IMR-90 (cell line): ENCODE data around the gene JAKMIP2. TPM values are rescaled to one million over a fixed set of nuclear protein-coding genes. Genes with fewer than 3 reads are reported as not detected.

Experiments used
- ATAC-seq: fragments of 200-7000 bp; cut with Tn5 transposase; 2 replicates; pipeline ENCODE4 v1.9.1; 2020; ENCODE audit warnings: low read depth, mild to moderate bottlenecking, moderate library complexity
- BruUV-seq: library from RNA; stranded (reverse); fragments of 400-500 nt; replicated peaks from 2 replicates; lab custom pipeline; 2021; lab: Mats Ljungman, UMichigan
- CTCF ChIA-PET: fragments of 300-600 bp; formaldehyde crosslinking; extraction: SDS; loops from one replicate; lab custom pipeline; 2021; ENCODE audit warnings: antibody characterized with exemption; lab: Yijun Ruan, JAX
- POLR2A ChIA-PET: fragments of 300-600 bp; sonication (Branson Sonifier 250); formaldehyde crosslinking; loops from one replicate; lab custom pipeline; 2022; ENCODE audit warnings: antibody characterized with exemption; ENCODE audit not compliant: unreplicated experiment; lab: Charles Lee
- DNase-seq: peaks from one replicate; pipeline ENCODE4 v3.0.0; 2013
- H2AFZ ChIP-seq: replicated peaks from 2 replicates; pipeline ENCODE3; 2013; ENCODE audit warnings: low read length, mild to moderate bottlenecking; ENCODE audit not compliant: poor library complexity
- H2AK5ac ChIP-seq: 2 replicates; pipeline ENCODE4 v1.6.1; 2013; ENCODE audit warnings: low read depth, low read length, inconsistent platforms
- H2AK9ac ChIP-seq: replicated peaks from 2 replicates; pipeline ENCODE3; 2013; ENCODE audit warnings: mild to moderate bottlenecking, low read depth, low read length, moderate library complexity; ENCODE audit not compliant: poor library complexity
- H2BK120ac ChIP-seq: 2 replicates; pipeline ENCODE4 v1.6.1; 2013; ENCODE audit warnings: low read depth, low read length, inconsistent platforms
- H2BK15ac ChIP-seq: 3 replicates; pipeline ENCODE4 v1.6.1; 2013; ENCODE audit warnings: low read depth, low read length, inconsistent platforms
- H2BK20ac ChIP-seq: 2 replicates; pipeline ENCODE4 v1.6.1; 2013; ENCODE audit warnings: low read depth, mild to moderate bottlenecking, inconsistent platforms, low read length, moderate library complexity
- H2BK5ac ChIP-seq: 2 replicates; pipeline ENCODE4 v1.6.1; 2013; ENCODE audit warnings: mild to moderate bottlenecking, low read depth, low read length, inconsistent platforms; ENCODE audit not compliant: poor library complexity, severe bottlenecking
- H3K14ac ChIP-seq: replicated peaks from 2 replicates; pipeline ENCODE4 v1.6.1; 2013; ENCODE audit warnings: low read depth, low read length, inconsistent platforms
- H3K18ac ChIP-seq: 2 replicates; pipeline ENCODE4 v1.6.1; 2013; ENCODE audit warnings: low read depth, low read length, control low read depth
- H3K23ac ChIP-seq: 2 replicates; pipeline ENCODE4 v1.6.1; 2013; ENCODE audit warnings: low read depth, low read length, inconsistent platforms
- H3K27ac ChIP-seq: 2 replicates; pipeline ENCODE4 v1.5.1; 2013; ENCODE audit warnings: mild to moderate bottlenecking, control low read depth, low read length; ENCODE audit not compliant: insufficient read depth
- H3K27me3 ChIP-seq: 2 replicates; pipeline ENCODE4 v1.6.1; 2013; ENCODE audit warnings: low read length; ENCODE audit not compliant: control insufficient read depth, insufficient read depth
- H3K36me3 ChIP-seq: 2 replicates; pipeline ENCODE4 v1.6.1; 2013; ENCODE audit warnings: low read length, mixed read lengths; ENCODE audit not compliant: control insufficient read depth, insufficient read depth
- H3K4ac ChIP-seq: 2 replicates; pipeline ENCODE4 v1.6.1; 2013; ENCODE audit warnings: low read depth, low read length, inconsistent platforms
- H3K4me1 ChIP-seq: 2 replicates; pipeline ENCODE4 v1.6.1; 2013; ENCODE audit warnings: low read length, mixed read lengths; ENCODE audit not compliant: control insufficient read depth, insufficient read depth
- H3K4me2 ChIP-seq: 2 replicates; pipeline ENCODE4 v1.6.1; 2013; ENCODE audit warnings: low read depth, mild to moderate bottlenecking, control low read depth, low read length, moderate library complexity
- H3K4me3 ChIP-seq: 2 replicates; pipeline ENCODE4 v1.5.1; 2013; ENCODE audit warnings: low read depth, mild to moderate bottlenecking, control low read depth, low read length, moderate library complexity; ENCODE audit not compliant: insufficient read depth
- H3K56ac ChIP-seq: 2 replicates; pipeline ENCODE4 v1.6.1; 2013; ENCODE audit warnings: low read length, inconsistent platforms; ENCODE audit not compliant: insufficient read depth; ENCODE audit errors: extremely low read depth
- H3K79me1 ChIP-seq, 2 experiments: 2 replicates each; pipeline ENCODE4 v1.6.1; 2013; ENCODE audit warnings: low read length in 2 of 2, inconsistent platforms in 1 of 2, low read depth in 1 of 2
- H3K9ac ChIP-seq: 2 replicates; pipeline ENCODE4 v1.6.1; 2013; ENCODE audit warnings: low read depth, low read length, control low read depth
- H3K9me1 ChIP-seq: 2 replicates; pipeline ENCODE4 v1.6.1; 2013; ENCODE audit warnings: low read length, inconsistent platforms; ENCODE audit not compliant: insufficient read depth
- H3K9me3 ChIP-seq: 2 replicates; pipeline ENCODE4 v1.6.1; 2013; ENCODE audit warnings: low read length; ENCODE audit not compliant: control insufficient read depth, insufficient read depth
- H4K20me1 ChIP-seq: 2 replicates; pipeline ENCODE4 v1.6.1; 2013; ENCODE audit warnings: low read length, inconsistent platforms; ENCODE audit not compliant: insufficient read depth
- H4K5ac ChIP-seq: 2 replicates; pipeline ENCODE4 v1.6.1; 2013; ENCODE audit warnings: mild to moderate bottlenecking, low read depth, low read length, control low read depth
- H4K8ac ChIP-seq, 2 experiments: 2 replicates each; pipeline ENCODE4 v1.6.1; 2013; ENCODE audit warnings: low read depth in 2 of 2, low read length in 2 of 2, control low read depth in 1 of 2, inconsistent platforms in 1 of 2
- H4K91ac ChIP-seq: 2 replicates; pipeline ENCODE4 v1.6.1; 2013; ENCODE audit warnings: low read depth, low read length, inconsistent platforms; ENCODE audit not compliant: insufficient read depth
- CHD1 ChIP-seq: IDR thresholded peaks from 2 replicates; pipeline ENCODE4 v1.6.1; 2012; ENCODE audit warnings: low read depth, low read length, improper control_type of control experiment
- FOS ChIP-seq: fragments of 150-350 bp; IDR thresholded peaks from 2 replicates; pipeline ENCODE4 v1.6.1; 2016; ENCODE audit warnings: low read depth, low read length
- MXI1 ChIP-seq: IDR thresholded peaks from 2 replicates; pipeline ENCODE4 v1.6.1; 2012; ENCODE audit warnings: low read depth, mild to moderate bottlenecking, low read length, moderate library complexity, borderline replicate concordance
- NFE2L2 ChIP-seq: fragments of 150-350 bp; IDR thresholded peaks from 2 replicates; pipeline ENCODE4 v1.6.1; 2016; ENCODE audit warnings: low read depth, mild to moderate bottlenecking, low read length
- POLR2A ChIP-seq: IDR thresholded peaks from 2 replicates; pipeline ENCODE4 v1.6.1; 2012; ENCODE audit warnings: mild to moderate bottlenecking, low read depth, low read length
- RAD21 ChIP-seq: IDR thresholded peaks from 2 replicates; pipeline ENCODE4 v1.6.1; 2012; ENCODE audit warnings: low read length, improper control_type of control experiment
- RFX5 ChIP-seq: IDR thresholded peaks from 2 replicates; pipeline ENCODE4 v1.8.0; 2012; ENCODE audit warnings: low read depth, mild to moderate bottlenecking, low read length, moderate library complexity
- SMC3 ChIP-seq: fragments of 150-350 bp; IDR thresholded peaks from 2 replicates; pipeline ENCODE4 v1.6.1; 2016; ENCODE audit warnings: low read depth, mild to moderate bottlenecking, antibody characterized with exemption, low read length, moderate library complexity
- WGBS, 2 experiments: methylation state at CpG; one replicate each; pipeline versions ENCODE4 v1.1.5 to v1.1.7; 2013; ENCODE audit warnings: missing lambda C conversion rate in 2 of 2; ENCODE audit not compliant: insufficient read length in 1 of 2; ENCODE audit errors: extremely low coverage in 2 of 2; 5-methylcytosine and 5-hydroxymethylcytosine counted together
- dilution Hi-C: fragments of 300-500 bp; cut with HindIII; formaldehyde crosslinking; loops from one replicate; pipeline ENCODE4 v1.14.3; 2018; ENCODE audit warnings: low sequenced_read_pairs; ENCODE audit not compliant: unreplicated experiment
- in situ Hi-C: fragments of 300-500 bp; cut with MboI; formaldehyde crosslinking; loops from 3 replicates; pipeline ENCODE4 v1.14.3; 2019; ENCODE audit warnings: low sequenced_read_pairs, inconsistent platforms, mixed read lengths
- intact Hi-C: fragments of 100-400 bp; cut with micrococcal nuclease; formaldehyde crosslinking; loops from 2 replicates; pipeline ENCODE4 v1.10.0; 2022
- polyA plus RNA-seq, 3 experiments: library from polyadenylated mRNA; depleted of rRNA; stranded (reverse); fragments of >200 nt; gene quantifications; 2 replicates each; pipeline ENCODE4 v1.2.3, GENCODE V29; 2012; ENCODE audit warnings: low replicate concordance in 1 of 3
- total RNA-seq: library from RNA; depleted of rRNA; stranded (reverse); fragments of >200 nt; gene quantifications from 2 replicates; pipeline ENCODE4 v1.2.3, GENCODE V29; 2012
- TF ChIP-seq, protein P1 (sequence below): conservative IDR thresholded peaks from 2 replicates; pipeline ENCODE4 v1.5.1; 2012; ENCODE audit warnings: mild to moderate bottlenecking, low read depth, low read length, improper control_type of control experiment

JAKMIP2 gene
- total and polyA plus RNA-seq, 2 of the 4 experiments (the other 2 are of a cell fraction), result under 0.01 TPM; not detected in 1

DNA sequence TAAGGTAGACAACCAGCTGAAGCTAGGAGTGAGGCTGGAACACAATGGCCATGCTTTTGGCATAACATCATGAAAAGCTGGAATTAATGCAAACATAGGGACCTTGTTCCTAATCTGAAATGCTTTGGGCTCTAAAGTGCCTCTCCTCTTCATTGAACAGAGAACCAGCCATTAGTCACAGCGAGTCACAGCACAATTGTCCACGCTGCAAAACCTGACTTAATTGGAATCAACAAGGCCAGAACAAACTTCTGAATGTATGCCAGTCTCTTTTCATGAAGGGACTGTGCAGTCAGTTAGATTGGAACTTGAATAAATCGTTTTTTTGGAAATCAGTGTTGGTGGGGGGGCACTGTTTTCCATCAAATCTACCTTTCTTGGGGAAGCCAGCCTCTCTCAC, 96.5 kb downstream of the JAKMIP2 start:
- Histone ChIP-seq H2AK5ac (no peak overlapping the region), H2AFZ (no peak overlapping the region), H3K36me3 (no peaks in the 10 kb centered on the region), H2BK20ac (no peak overlapping the region), H4K91ac (no peak overlapping the region), H3K4me3 (no peak overlapping the region), H3K23ac (no peak overlapping the region), H2AK9ac (no peak overlapping the region), H3K9ac (no peak overlapping the region), H4K8ac (no peak overlapping the region), H3K4me2 (no peak overlapping the region), H3K9me3 (no peaks in the 10 kb centered on the region), H4K5ac (no peak overlapping the region), H2BK5ac (no peak overlapping the region), H3K18ac (no peak overlapping the region), H3K27me3 (no peaks in the 10 kb centered on the region), H3K79me1 (no peaks in the 10 kb centered on the region), H3K9me1 (no peaks in the 10 kb centered on the region), H3K14ac (no peak overlapping the region), H3K27ac (no peak overlapping the region), H3K56ac (no peak overlapping the region), H4K20me1 (no peaks in the 10 kb centered on the region), H3K4ac (no peak overlapping the region), H2BK120ac (no peak overlapping the region), H3K4me1 (no peaks in the 10 kb centered on the region), H2BK15ac (no peak overlapping the region)
- WGBS, 2 experiments, result no CpG with 5 or more reads among the region's 3 CpGs
- BruUV-seq, result no TSS peak
- in situ Hi-C loops, result no loop called here
- intact Hi-C loops, result no loop called here
- no peak for ATAC-seq
- TF ChIP-seq POLR2A (no peak), CHD1 (no peak), SMC3 (no peak), RAD21 (no peak), MXI1 (no peak), NFE2L2 (no peak), FOS (no peak), RFX5 (no peak)
- TF ChIP-seq, protein P1, sequence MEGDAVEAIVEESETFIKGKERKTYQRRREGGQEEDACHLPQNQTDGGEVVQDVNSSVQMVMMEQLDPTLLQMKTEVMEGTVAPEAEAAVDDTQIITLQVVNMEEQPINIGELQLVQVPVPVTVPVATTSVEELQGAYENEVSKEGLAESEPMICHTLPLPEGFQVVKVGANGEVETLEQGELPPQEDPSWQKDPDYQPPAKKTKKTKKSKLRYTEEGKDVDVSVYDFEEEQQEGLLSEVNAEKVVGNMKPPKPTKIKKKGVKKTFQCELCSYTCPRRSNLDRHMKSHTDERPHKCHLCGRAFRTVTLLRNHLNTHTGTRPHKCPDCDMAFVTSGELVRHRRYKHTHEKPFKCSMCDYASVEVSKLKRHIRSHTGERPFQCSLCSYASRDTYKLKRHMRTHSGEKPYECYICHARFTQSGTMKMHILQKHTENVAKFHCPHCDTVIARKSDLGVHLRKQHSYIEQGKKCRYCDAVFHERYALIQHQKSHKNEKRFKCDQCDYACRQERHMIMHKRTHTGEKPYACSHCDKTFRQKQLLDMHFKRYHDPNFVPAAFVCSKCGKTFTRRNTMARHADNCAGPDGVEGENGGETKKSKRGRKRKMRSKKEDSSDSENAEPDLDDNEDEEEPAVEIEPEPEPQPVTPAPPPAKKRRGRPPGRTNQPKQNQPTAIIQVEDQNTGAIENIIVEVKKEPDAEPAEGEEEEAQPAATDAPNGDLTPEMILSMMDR, result no peak
- dilution Hi-C loops, result no loop called here
- CTCF ChIA-PET, result no interaction called here
- POLR2A ChIA-PET, result no interaction called here
- DNase-seq, result no peak
